Endothelial cell of umbilical vein (primary cell): Measurements from ENCODE around the gene ASCL5. TPM values are rescaled to one million over a fixed set of nuclear protein-coding genes. Genes with fewer than 3 reads are reported as not detected.

Experiments used
- BruUV-seq: library from RNA; stranded (reverse); fragments of 400-500 nt; replicated peaks from 2 replicates; lab custom pipeline; 2021; lab: Mats Ljungman, UMichigan
- CTCF ChIA-PET: fragments of 300-600, 350-600 bp; sonication (Branson Sonifier 250); formaldehyde crosslinking; loops from one replicate; lab custom pipeline; 2021; ENCODE audit warnings: antibody characterized with exemption, inconsistent platforms; lab: Charles Lee
- POLR2A ChIA-PET: fragments of 300-600, 350-600 bp; sonication (Branson Sonifier 250); formaldehyde crosslinking; loops from one replicate; lab custom pipeline; 2021; ENCODE audit warnings: antibody characterized with exemption, inconsistent platforms; lab: Charles Lee
- DNase-seq: peaks from one replicate; pipeline ENCODE4 v3.0.0-alpha.2; 2011; ENCODE audit warnings: low read depth, low spot score
- FAIRE-seq: peaks from 2 replicates; lab custom pipeline; 2011; peaks lifted over from hg19 to GRCh38; lab: Jason Lieb, UNC
- H2AFZ ChIP-seq: 2 replicates; pipeline ENCODE4 v1.6.0; 2012; ENCODE audit warnings: low read depth, low read length, control low read depth, inconsistent platforms
- H3K27ac ChIP-seq: 2 replicates; pipeline ENCODE4 v1.5.1; 2011; ENCODE audit warnings: low read depth, mild to moderate bottlenecking, control low read depth, low read length, moderate library complexity; ENCODE audit not compliant: insufficient read depth
- H3K27me3 ChIP-seq, 2 experiments: 2 replicates each; pipeline versions ENCODE4 v1.6.0 to v1.6.1; 2011; ENCODE audit warnings: low read length in 2 of 2, mixed read lengths in 1 of 2; ENCODE audit not compliant: control insufficient read depth in 2 of 2, insufficient read depth in 2 of 2
- H3K36me3 ChIP-seq, 2 experiments: 2 replicates in 1 of 2; 3 replicates in 1 of 2; pipeline ENCODE4 v1.5.1; 2011; ENCODE audit warnings: low read length in 2 of 2, mild to moderate bottlenecking in 1 of 2, moderate library complexity in 1 of 2; ENCODE audit not compliant: control insufficient read depth in 2 of 2, insufficient read depth in 2 of 2; ENCODE audit errors: extremely low read depth in 1 of 2
- H3K4me1 ChIP-seq: 3 replicates; pipeline ENCODE4 v1.5.1; 2011; ENCODE audit warnings: mild to moderate bottlenecking, low read length; ENCODE audit not compliant: control insufficient read depth, insufficient read depth; ENCODE audit errors: extremely low read depth
- H3K4me2 ChIP-seq: 2 replicates; pipeline ENCODE4 v1.6.1; 2011; ENCODE audit warnings: low read length, control low read depth, mixed read lengths; ENCODE audit not compliant: insufficient read depth
- H3K4me3 ChIP-seq, 3 experiments: fragments of 200-600 bp in 1 of 3; sonication (generic), shearing (Covaris generic) in 1 of 3; replicated peaks in 1 of 3; 2 replicates each; pipeline ENCODE4 v1.5.1; 2011 to 2016; ENCODE audit warnings: control low read depth in 3 of 3, low read length in 3 of 3, mild to moderate bottlenecking in 2 of 3, inconsistent platforms in 1 of 3, low read depth in 1 of 3, moderate library complexity in 1 of 3; ENCODE audit not compliant: insufficient read depth in 1 of 3
- H3K79me2 ChIP-seq: 2 replicates; pipeline ENCODE4 v1.6.0; 2012; ENCODE audit warnings: low read length, inconsistent platforms; ENCODE audit not compliant: control insufficient read depth, insufficient read depth
- H3K9ac ChIP-seq: replicated peaks from 2 replicates; pipeline ENCODE3; 2011; ENCODE audit warnings: low read length, control low read depth; ENCODE audit not compliant: insufficient read depth; ENCODE audit errors: extremely low read depth
- H3K9me1 ChIP-seq: replicated peaks from 3 replicates; pipeline ENCODE4 v1.6.0; 2011; ENCODE audit warnings: mild to moderate bottlenecking, low read length; ENCODE audit not compliant: control insufficient read depth, insufficient read depth; ENCODE audit errors: extremely low read depth
- H3K9me3 ChIP-seq: replicated peaks from 2 replicates; pipeline ENCODE4 v1.5.1; 2012; ENCODE audit warnings: low read length, inconsistent platforms; ENCODE audit not compliant: control insufficient read depth, insufficient read depth
- H4K20me1 ChIP-seq: replicated peaks from 2 replicates; pipeline ENCODE3; 2011; ENCODE audit warnings: mild to moderate bottlenecking, low read length; ENCODE audit not compliant: control insufficient read depth, insufficient read depth; ENCODE audit errors: extremely low read depth
- EZH2 ChIP-seq: IDR thresholded peaks from 2 replicates; pipeline ENCODE4 v1.6.1; 2012; ENCODE audit warnings: borderline replicate concordance, low read depth, mild to moderate bottlenecking, moderate library complexity, low read length, inconsistent platforms; ENCODE audit not compliant: severe bottlenecking
- FOS ChIP-seq: IDR thresholded peaks from 2 replicates; pipeline ENCODE4 v1.6.1; 2011; ENCODE audit warnings: mild to moderate bottlenecking, low read length, moderate library complexity, borderline replicate concordance; ENCODE audit not compliant: insufficient read depth
- GATA2 ChIP-seq: IDR thresholded peaks from 2 replicates; pipeline ENCODE4 v1.7.0; 2011; ENCODE audit warnings: low read depth, mild to moderate bottlenecking, moderate library complexity, mixed read lengths, low read length; ENCODE audit not compliant: insufficient read length, insufficient read depth
- JUN ChIP-seq: IDR thresholded peaks from 2 replicates; pipeline ENCODE4 v1.6.1; 2011; ENCODE audit warnings: borderline replicate concordance, low read depth; ENCODE audit not compliant: insufficient read length, insufficient read depth
- MYC ChIP-seq: IDR thresholded peaks from one replicate; pipeline ENCODE4 v1.6.1; 2011; ENCODE audit warnings: mild to moderate bottlenecking, low read depth, low read length
- POLR2A ChIP-seq: IDR thresholded peaks from 2 replicates; pipeline ENCODE4 v1.6.1; 2012; ENCODE audit warnings: low read depth, mild to moderate bottlenecking, control low read depth, low read length
- POLR2AphosphoS5 ChIP-seq: IDR thresholded peaks from 2 replicates; pipeline ENCODE4 v1.6.1; 2012; ENCODE audit warnings: low read depth, mild to moderate bottlenecking, control low read depth, low read length, moderate library complexity; ENCODE audit not compliant: insufficient read depth
- dilution Hi-C: fragments of 300-500 bp; cut with MboI; formaldehyde crosslinking; loops from one replicate; pipeline ENCODE4 v1.15.0; 2019; ENCODE audit warnings: low sequenced_read_pairs; ENCODE audit not compliant: extremely low pct_ligation_motif_present
- intact Hi-C: fragments of 100-400 bp; cut with micrococcal nuclease; formaldehyde crosslinking; loops from one replicate; pipeline ENCODE4 v1.10.0; 2022
- polyA plus RNA-seq, 4 experiments: library from polyadenylated mRNA; depleted of rRNA in 3 of 4; stranded (reverse) in 3 of 4; unstranded in 1 of 4; fragments of >200 nt; gene quantifications; 2 replicates each; pipeline versions ENCODE4 v1.2.1 to v1.2.3, GENCODE V29; 2011 to 2012; ENCODE audit warnings: missing spikeins in 1 of 4
- total RNA-seq: library from RNA; stranded (reverse); gene quantifications from 2 replicates; pipeline ENCODE4 v1.2.3, GENCODE V29; 2021
- TF ChIP-seq, protein P1 (sequence below): IDR thresholded peaks from 2 replicates; pipeline ENCODE4 v1.6.1; 2011; ENCODE audit not compliant: insufficient read depth, insufficient read length
- TF ChIP-seq, protein P2 (sequence below), 2 donors: IDR thresholded peaks; 1 replicate in 1 of 2; 2 replicates in 1 of 2; pipeline ENCODE4 v1.5.1; 2011; ENCODE audit warnings: low read length in 2 of 2, mild to moderate bottlenecking in 2 of 2, moderate library complexity in 2 of 2, control low read depth in 1 of 2, inconsistent platforms in 1 of 2, low read depth in 1 of 2; ENCODE audit not compliant: insufficient read depth in 1 of 2; ENCODE audit errors: extremely low read depth in 1 of 2

ASCL5 gene
- total and polyA plus RNA-seq, 2 donors (not counting 3 experiments of a cell fraction or from before 2014, with no cell fraction given), result not detected

- no peak for FAIRE-seq
- no TSS peak for BruUV-seq
- H3K9me1 ChIP-seq, result no peaks in the 10 kb centered on the region
- dilution Hi-C loops (no loop called here), intact Hi-C loops (no loop called here)
- H3K79me2 ChIP-seq, result no peaks in the 10 kb centered on the region
- no peak overlapping the region for H3K9ac ChIP-seq
- TF ChIP-seq, protein P1, sequence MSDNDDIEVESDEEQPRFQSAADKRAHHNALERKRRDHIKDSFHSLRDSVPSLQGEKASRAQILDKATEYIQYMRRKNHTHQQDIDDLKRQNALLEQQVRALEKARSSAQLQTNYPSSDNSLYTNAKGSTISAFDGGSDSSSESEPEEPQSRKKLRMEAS, result no peak
- TF ChIP-seq, protein P2, sequence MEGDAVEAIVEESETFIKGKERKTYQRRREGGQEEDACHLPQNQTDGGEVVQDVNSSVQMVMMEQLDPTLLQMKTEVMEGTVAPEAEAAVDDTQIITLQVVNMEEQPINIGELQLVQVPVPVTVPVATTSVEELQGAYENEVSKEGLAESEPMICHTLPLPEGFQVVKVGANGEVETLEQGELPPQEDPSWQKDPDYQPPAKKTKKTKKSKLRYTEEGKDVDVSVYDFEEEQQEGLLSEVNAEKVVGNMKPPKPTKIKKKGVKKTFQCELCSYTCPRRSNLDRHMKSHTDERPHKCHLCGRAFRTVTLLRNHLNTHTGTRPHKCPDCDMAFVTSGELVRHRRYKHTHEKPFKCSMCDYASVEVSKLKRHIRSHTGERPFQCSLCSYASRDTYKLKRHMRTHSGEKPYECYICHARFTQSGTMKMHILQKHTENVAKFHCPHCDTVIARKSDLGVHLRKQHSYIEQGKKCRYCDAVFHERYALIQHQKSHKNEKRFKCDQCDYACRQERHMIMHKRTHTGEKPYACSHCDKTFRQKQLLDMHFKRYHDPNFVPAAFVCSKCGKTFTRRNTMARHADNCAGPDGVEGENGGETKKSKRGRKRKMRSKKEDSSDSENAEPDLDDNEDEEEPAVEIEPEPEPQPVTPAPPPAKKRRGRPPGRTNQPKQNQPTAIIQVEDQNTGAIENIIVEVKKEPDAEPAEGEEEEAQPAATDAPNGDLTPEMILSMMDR (IDR thresholded peaks at IDR 0.05; ENCODE audit: extremely low read depth in 1 of 2, insufficient read depth in 1 of 2, low read depth in 1 of 2, low read length in 2 of 2), result no peak
- no peak for TF ChIP-seq POLR2A
- no peak for TF ChIP-seq GATA2
- TF ChIP-seq POLR2AphosphoS5, result no peak
- TF ChIP-seq EZH2, result no peak
- no peak for TF ChIP-seq FOS
- no peak for TF ChIP-seq MYC
- no peak for TF ChIP-seq JUN
- no peak overlapping the region for H3K4me2 ChIP-seq
- H3K27ac ChIP-seq, result no peak overlapping the region
- no peaks in the 10 kb centered on the region for H4K20me1 ChIP-seq
- peaks cover 0 to 47% of the 10 kb centered on the region in 2 experiments for H3K36me3 ChIP-seq
- no peak overlapping the region for H3K4me3 ChIP-seq
- H2AFZ ChIP-seq, result no peak overlapping the region
- H3K9me3 ChIP-seq, result no peaks in the 10 kb centered on the region
- ChIA-PET POLR2A (no interaction called here), CTCF (interaction anchor here (1.2 kb wide), 1 partner anchor 168 kb away, joined by 3 read pairs; no protein-coding TSS in a partner anchor)
- no peaks in the 10 kb centered on the region for H3K27me3 ChIP-seq
- no peak for DNase-seq
- H3K4me1 ChIP-seq, result no peaks in the 10 kb centered on the region
Measured at GRCh38 chr1:201140235-201140940, 13.4 kb upstream of the ASCL5 start.
